Measurements from ENCODE around the gene ADIPOR2.

ADIPOR2 gene

DNA sequence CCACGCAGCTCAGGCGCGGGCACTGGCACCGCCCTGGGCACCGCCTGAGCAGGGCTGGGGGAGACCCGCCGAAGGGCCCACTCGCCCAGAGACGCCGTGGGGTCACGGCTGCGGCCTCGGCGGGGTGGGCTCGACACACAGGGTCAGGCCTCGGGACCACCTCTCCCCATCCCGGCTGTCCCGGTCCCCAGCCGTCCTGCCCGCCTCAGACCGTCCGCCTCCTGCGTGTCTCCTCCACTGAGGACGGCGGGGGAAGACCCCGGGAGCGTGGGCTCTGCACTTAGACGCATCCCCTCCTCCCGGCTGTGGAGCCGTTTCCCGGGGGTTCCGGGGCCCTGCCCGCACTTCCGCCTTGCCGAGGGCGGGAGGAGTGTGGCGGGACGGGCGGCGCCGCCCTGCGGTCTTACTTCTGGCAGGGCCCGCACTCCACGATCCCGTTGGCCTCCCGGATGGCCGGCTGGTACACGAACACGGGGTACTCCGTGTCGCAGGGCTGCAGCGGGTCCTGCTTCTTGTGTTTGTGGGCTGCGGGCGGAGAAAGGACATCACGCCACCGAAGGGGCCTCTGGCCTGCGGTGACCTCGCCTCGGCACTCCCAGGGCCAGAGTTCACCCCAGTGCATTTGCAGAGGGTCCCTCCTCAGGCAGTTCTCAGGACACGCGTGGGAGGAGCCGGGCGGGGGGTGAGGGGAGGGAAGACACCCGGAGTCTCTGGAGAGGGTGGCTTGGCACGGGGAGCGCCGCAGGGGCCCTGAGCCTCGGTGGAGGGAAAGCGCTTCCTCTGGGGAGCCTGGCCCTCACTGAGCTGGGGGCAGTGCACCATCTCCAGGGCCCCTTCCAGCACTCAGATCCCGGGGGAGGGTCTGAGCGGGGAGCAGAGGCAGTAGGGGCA is 106.4 kb downstream of the ADIPOR2 start:
- peak; percentile 64 for DNase-seq (ENCODE audit: low read depth)
- H3K4me3 ChIP-seq (ENCODE audit: low read depth, low read length), result peak overlapping the region; percentile 86
- TF ChIP-seq CTCF (IDR thresholded peaks at IDR 0.05; ENCODE audit: insufficient read depth, low read depth, low read length, missing control alignments), result no peak

DNA sequence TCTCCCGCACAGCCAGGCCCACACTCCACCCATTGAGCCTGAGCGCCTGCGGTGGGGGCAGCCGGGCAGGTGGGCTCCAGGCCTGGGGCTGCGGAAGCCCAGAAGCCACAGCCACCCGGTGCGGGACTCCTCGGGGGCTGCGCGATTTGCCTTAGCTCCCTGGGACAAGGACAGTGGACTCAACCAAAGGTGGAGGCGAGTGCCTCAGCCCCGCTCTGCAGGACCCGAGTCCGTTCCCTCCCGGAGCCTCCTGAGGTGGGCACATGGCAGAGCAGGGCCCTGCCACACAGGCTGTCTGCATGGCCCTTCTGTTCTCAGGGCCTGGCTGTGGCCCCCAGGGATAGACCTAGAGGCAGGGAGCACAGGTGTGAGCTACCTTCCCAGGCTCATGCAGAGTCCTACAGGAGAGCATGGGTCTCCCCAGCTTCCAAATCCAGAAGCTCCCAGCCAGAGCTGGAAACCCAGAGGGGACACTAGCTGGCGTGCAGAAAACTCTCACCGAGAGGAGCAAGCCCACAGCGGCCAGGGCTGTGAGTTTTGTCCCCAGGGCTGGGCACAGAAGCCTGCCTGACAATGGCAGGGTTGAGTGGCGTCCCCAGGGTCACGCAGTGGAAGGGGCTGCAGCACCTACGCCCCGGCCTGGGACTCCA is 107.2 kb downstream of the ADIPOR2 start:
- TF ChIP-seq CTCF (IDR thresholded peaks at IDR 0.05; ENCODE audit: insufficient read depth, low read depth, low read length, missing control alignments), result no peak
- no peak for DNase-seq (ENCODE audit: low read depth)
- H3K4me3 ChIP-seq (ENCODE audit: low read depth, low read length), result no peak overlapping the region

DNA sequence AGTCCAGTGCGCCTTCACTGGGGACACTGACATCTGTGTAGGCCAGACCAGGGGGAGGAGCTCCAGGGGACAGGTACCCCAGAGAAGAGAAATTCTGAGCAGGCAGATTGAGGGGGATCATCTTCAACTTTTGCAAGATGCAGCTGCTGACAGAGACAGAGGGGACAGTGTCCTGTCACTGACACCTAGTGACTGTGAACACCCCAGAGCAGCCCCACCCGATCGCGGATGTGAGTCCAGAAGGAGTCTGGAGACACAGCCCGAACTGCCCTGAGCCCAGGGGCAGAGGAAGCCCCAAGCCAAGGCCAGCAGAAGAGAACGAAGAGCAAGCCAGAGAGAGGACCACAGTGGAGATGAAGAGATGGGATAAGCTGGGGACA is 107.8 kb downstream of the ADIPOR2 start:
- TF ChIP-seq CTCF (IDR thresholded peaks at IDR 0.05; ENCODE audit: insufficient read depth, low read depth, low read length, missing control alignments), result no peak
- H3K4me3 ChIP-seq (ENCODE audit: low read depth, low read length), result no peak overlapping the region
- no peak for DNase-seq (ENCODE audit: low read depth)

DNA sequence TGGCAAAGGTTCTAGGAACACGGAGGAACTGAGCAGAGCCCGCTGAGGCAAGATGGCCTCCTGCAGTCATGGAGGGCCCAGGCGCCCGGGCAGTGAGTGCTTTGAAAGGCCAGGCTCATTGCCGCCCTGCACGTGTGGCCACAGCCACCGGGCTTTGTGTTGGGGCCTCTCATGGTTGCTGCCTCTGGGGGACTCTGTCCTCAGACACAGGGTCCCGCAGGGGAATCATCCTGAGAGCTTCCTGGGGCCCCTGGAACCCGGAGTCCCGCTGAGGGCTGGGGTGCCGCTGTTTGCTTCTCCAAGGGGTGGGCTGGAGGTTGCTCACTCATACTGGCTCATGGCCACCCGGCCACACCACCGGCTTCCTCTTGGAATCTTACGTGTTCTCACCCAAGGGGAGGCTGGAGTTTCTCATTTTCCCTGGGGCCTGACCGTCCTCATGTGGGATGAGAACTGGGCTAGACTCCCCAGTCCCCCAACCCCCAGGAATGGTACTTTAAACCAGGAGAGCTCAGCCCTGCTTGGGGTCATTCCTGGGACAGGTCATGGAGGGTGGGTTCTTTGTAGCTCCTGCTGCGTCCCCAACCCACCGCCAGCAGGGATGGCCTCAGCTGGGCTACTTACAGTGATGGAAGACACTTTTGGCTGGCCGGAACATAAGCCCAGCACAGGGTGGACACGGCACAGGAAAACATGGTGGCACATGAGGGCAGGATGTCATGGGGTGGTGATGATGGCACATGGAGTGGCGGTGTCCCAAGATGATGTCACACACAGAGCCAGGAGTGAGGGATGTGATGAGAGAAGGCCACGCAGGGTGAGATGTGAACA is 108.4 kb downstream of the ADIPOR2 start:
- no peak for TF ChIP-seq CTCF (IDR thresholded peaks at IDR 0.05; ENCODE audit: insufficient read depth, low read depth, low read length, missing control alignments)
- no peak overlapping the region for H3K4me3 ChIP-seq (ENCODE audit: low read depth, low read length)
- DNase-seq (ENCODE audit: low read depth), result no peak

DNA sequence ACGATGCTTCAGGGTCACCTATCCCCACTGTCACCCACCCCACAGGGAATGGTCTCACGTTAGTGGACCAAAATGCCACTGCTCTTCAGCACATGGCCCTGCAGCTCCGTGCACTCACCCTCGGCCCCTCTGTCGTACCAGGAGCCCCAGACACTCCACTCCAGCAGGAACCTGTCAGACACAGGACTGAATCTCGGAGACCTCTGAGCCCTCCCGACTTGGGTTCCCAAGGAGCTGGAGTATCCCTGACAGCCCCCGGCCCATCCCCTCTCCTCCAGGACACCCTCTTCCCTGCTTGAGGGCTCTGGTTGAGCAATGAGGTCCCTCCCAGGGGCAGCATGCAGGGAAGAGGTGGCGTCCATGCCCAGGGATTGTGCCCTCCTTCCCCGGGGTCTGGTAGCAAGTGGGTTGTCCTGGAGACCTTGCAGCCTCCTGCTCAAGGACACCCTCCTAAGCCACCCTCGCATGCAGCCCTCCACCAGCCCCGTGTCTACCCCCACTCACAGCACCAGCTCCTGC is 109.1 kb downstream of the ADIPOR2 start:
- no peak for DNase-seq (ENCODE audit: low read depth)
- H3K4me3 ChIP-seq (ENCODE audit: low read depth, low read length), result no peak overlapping the region
- TF ChIP-seq CTCF (IDR thresholded peaks at IDR 0.05; ENCODE audit: insufficient read depth, low read depth, low read length, missing control alignments), result no peak

GRCh38 chr12:1800401-1801302 is 109.8 kb downstream of the ADIPOR2 start:
- peak; percentile 71 for TF ChIP-seq CTCF (IDR thresholded peaks at IDR 0.05; ENCODE audit: insufficient read depth, low read depth, low read length, missing control alignments)
- no peak overlapping the region for H3K4me3 ChIP-seq (ENCODE audit: low read depth, low read length)
- peak; percentile 72 for DNase-seq (ENCODE audit: low read depth)
